Spleen (tissue), 11 donors: Measurements from ENCODE around the gene ZNF697. TPM values are rescaled to one million over a fixed set of nuclear protein-coding genes. Genes with fewer than 3 reads are reported as not detected.

Experiments used
- DNase-seq: peaks from one replicate; pipeline ENCODE4 v3.0.0-alpha.2; 2020
- H3K27ac ChIP-seq, 8 donors: fragments of 200-600 bp; sonication (generic) in 7 of 8; 1 replicate in 4 of 8; 2 replicates in 4 of 8; pipeline versions ENCODE4 v1.5.0 to v1.8.0; 2016 to 2021; ENCODE audit warnings: inconsistent platforms in 4 of 8, mild to moderate bottlenecking in 4 of 8, moderate library complexity in 1 of 8
- H3K27me3 ChIP-seq, 7 donors: fragments of 200-600 bp; sonication (generic) in 6 of 7; replicated peaks in 1 of 7; 1 replicate in 4 of 7; 2 replicates in 3 of 7; pipeline versions ENCODE4 v1.5.0 to v1.8.0; 2016 to 2021; ENCODE audit warnings: inconsistent platforms in 3 of 7, mild to moderate bottlenecking in 1 of 7
- H3K36me3 ChIP-seq, 6 donors: fragments of 200-600 bp; sonication (generic) in 5 of 6; 1 replicate in 4 of 6; 2 replicates in 2 of 6; pipeline versions ENCODE4 v1.5.0 to v1.8.0; 2016 to 2021; ENCODE audit warnings: inconsistent platforms in 2 of 6
- H3K4me1 ChIP-seq, 6 donors: fragments of 200-600 bp; sonication (generic) in 5 of 6; 1 replicate in 3 of 6; 2 replicates in 3 of 6; pipeline versions ENCODE4 v1.5.0 to v1.8.0; 2016 to 2021; ENCODE audit warnings: inconsistent platforms in 3 of 6
- H3K4me3 ChIP-seq, 8 donors: fragments of 200-600 bp; sonication (generic) in 7 of 8; 1 replicate in 4 of 8; 2 replicates in 4 of 8; pipeline versions ENCODE4 v1.5.0 to v1.8.0; 2016 to 2021; ENCODE audit warnings: inconsistent platforms in 4 of 8, mild to moderate bottlenecking in 4 of 8, moderate library complexity in 2 of 8
- H3K9me3 ChIP-seq, 8 donors: fragments of 200-600 bp; sonication (generic) in 7 of 8; 1 replicate in 4 of 8; 2 replicates in 4 of 8; pipeline versions ENCODE4 v1.5.0 to v1.8.0; 2016 to 2021; ENCODE audit warnings: inconsistent platforms in 4 of 8
- CTCF ChIP-seq, 11 experiments: fragments of 200-600 bp in 7 of 11; fragments of 450-650 bp in 4 of 11; sonication (generic) in 4 of 11; IDR thresholded peaks in 8 of 11; conservative IDR thresholded peaks in 3 of 11; 1 replicate in 7 of 11; 2 replicates in 4 of 11; pipeline versions ENCODE4 v1.4.0 to v1.8.0; 2016 to 2021; ENCODE audit warnings: antibody characterized with exemption in 11 of 11, inconsistent platforms in 4 of 11, mild to moderate bottlenecking in 1 of 11
- POLR2A ChIP-seq, 3 donors: fragments of 450-650 bp; IDR thresholded peaks; one replicate each; pipeline ENCODE4 v1.5.1; 2017; ENCODE audit warnings: antibody characterized with exemption in 3 of 3, mild to moderate bottlenecking in 1 of 3
- POLR2AphosphoS5 ChIP-seq, 3 donors: sonication (generic); formaldehyde crosslinking; IDR thresholded peaks; one replicate each; pipeline ENCODE4 v1.5.1; 2017; ENCODE audit warnings: antibody characterized with exemption in 3 of 3
- WGBS, 5 donors: extraction: QIAGEN DNeasy Blood & Tissue Kit in 3 of 5; methylation state at CpG; one replicate each; pipeline versions ENCODE4 v1.1.5 to v1.1.7; 2013 to 2018; 5-methylcytosine and 5-hydroxymethylcytosine counted together
- intact Hi-C: fragments of 100-400 bp; cut with DNase I; formaldehyde crosslinking; loops from one replicate; pipeline ENCODE4 v1.15.0; 2023; ENCODE audit warnings: low total_unique reads
- polyA plus RNA-seq, 3 donors: library from polyadenylated mRNA; stranded (reverse); fragments of 200-250 nt; gene quantifications; one replicate each; pipeline ENCODE4 v1.2.1, GENCODE V29; 2013
- total RNA-seq, 7 donors: library from RNA; depleted of rRNA in 3 of 7; stranded (reverse); fragments of >200 nt in 3 of 7; fragmentation: NEBNext Ultra II Directional in 4 of 7; extraction: Animal tissue kit (Norgen Biotek cat#: 25700) in 4 of 7; gene quantifications; one replicate each; pipeline versions ENCODE4 v1.1.0 to v1.2.1, GENCODE V29; 2016 to 2021
- donor health status: healthy with polysubstance abuse.
- donor health status: DM: no; HTN: no; CAD: no; lungs with moderate emphysema.
- donor health status: DM: no; HTN: no; CAD: no.
- donor health status: Bipolar disorder and iron deficiency.
- donor health status: healthy.
- donor health status: DM: no; HTN: no; CAD: no.
- donor health status: DM: yes; HTN: yes; CAD: no.

The ZNF697 gene
- total and polyA plus RNA-seq, 10 donors: 0.38 to 6.6 (median 5.5) TPM

- Histone ChIP-seq H3K27ac (no peak overlapping the region), H3K4me1 (peaks cover 0 to 26% (median 8%) of the 10 kb centered on the region in 6 donors), H3K27me3 (peaks cover 0 to 55% (median 9%) of the 10 kb centered on the region in 7 donors), H3K9me3 (no peaks in the 10 kb centered on the region), H3K4me3 (no peak overlapping the region), H3K36me3 (no peaks in the 10 kb centered on the region)
- no peak for TF ChIP-seq POLR2AphosphoS5 (IDR thresholded peaks at IDR 0.05)
- no peak for TF ChIP-seq CTCF (IDR thresholded peaks at IDR 0.05 in 8 of 11, conservative IDR thresholded peaks at IDR 0.05 in 3 of 11)
- TF ChIP-seq POLR2A (IDR thresholded peaks at IDR 0.05): no peak
- no peak for DNase-seq
- 92 to 96% (median 95%) methylated on average over 4 of the region's 4 CpGs for WGBS, 5 donors
- intact Hi-C loops: no loop called here
Observed at GRCh38 chr1:119652587-119652986, 4.5 kb upstream of the ZNF697 start.

GRCh38 chr1:119651641-119652040 is 3.6 kb upstream of the ZNF697 start:
- H3K27ac ChIP-seq: no peak overlapping the region
- no peak for TF ChIP-seq POLR2AphosphoS5 (IDR thresholded peaks at IDR 0.05)
- TF ChIP-seq POLR2A (IDR thresholded peaks at IDR 0.05): no peak
- no peak for TF ChIP-seq CTCF (IDR thresholded peaks at IDR 0.05 in 8 of 11, conservative IDR thresholded peaks at IDR 0.05 in 3 of 11)
- intact Hi-C loops: no loop called here
- H3K4me3 ChIP-seq: no peak overlapping the region
- H3K9me3 ChIP-seq: no peaks in the 10 kb centered on the region
- peaks cover 0 to 65% (median 13%) of the 10 kb centered on the region in 7 donors for H3K27me3 ChIP-seq
- peaks cover 0 to 35% (median 15%) of the 10 kb centered on the region in 6 donors for H3K4me1 ChIP-seq
- 85 to 97% (median 94%) methylated on average over 1 of the region's 1 CpG for WGBS, 5 donors
- no peak for DNase-seq
- no peaks in the 10 kb centered on the region for H3K36me3 ChIP-seq

GRCh38 chr1:119651133-119651532 is 3.1 kb upstream of the ZNF697 start:
- intact Hi-C loops: no loop called here
- TF ChIP-seq POLR2AphosphoS5 (IDR thresholded peaks at IDR 0.05): no peak
- TF ChIP-seq POLR2A (IDR thresholded peaks at IDR 0.05): no peak
- TF ChIP-seq CTCF (IDR thresholded peaks at IDR 0.05 in 8 of 11, conservative IDR thresholded peaks at IDR 0.05 in 3 of 11): no peak

GRCh38 chr1:119648620-119649004 is 546 bp upstream of the ZNF697 start:
- H3K4me3 ChIP-seq: peak overlapping the region; percentile 48 to 84 (median 62)
- 12 to 19% (median 16%) methylated on average over 10 of the region's 10 CpGs for WGBS, 5 donors
- H3K36me3 ChIP-seq: no peaks in the 10 kb centered on the region
- TF ChIP-seq CTCF (IDR thresholded peaks at IDR 0.05 in 8 of 11, conservative IDR thresholded peaks at IDR 0.05 in 3 of 11) (no peak), POLR2A (IDR thresholded peaks at IDR 0.05) (no peak), POLR2AphosphoS5 (IDR thresholded peaks at IDR 0.05) (no peak)
- intact Hi-C loops: no loop called here
- peak overlapping the region; percentile 66 to 88 (median 84) for H3K27ac ChIP-seq
- peaks cover 0 to 57% (median 13%) of the 10 kb centered on the region in 7 donors for H3K27me3 ChIP-seq
- H3K4me1 ChIP-seq: peaks cover 0 to 44% (median 18%) of the 10 kb centered on the region in 6 donors
- no peaks in the 10 kb centered on the region for H3K9me3 ChIP-seq
- DNase-seq: no peak

More at GRCh38 chr1:119651133-119651532, 3.1 kb upstream of the ZNF697 start:
- WGBS, 5 donors: 65 to 88% (median 79%) methylated on average over 2 of the region's 2 CpGs
- no peak for DNase-seq
- no peaks in the 10 kb centered on the region for H3K36me3 ChIP-seq
- H3K27me3 ChIP-seq: peaks cover 0 to 68% (median 13%) of the 10 kb centered on the region in 7 donors
- H3K27ac ChIP-seq: no peak overlapping the region
- no peak overlapping the region for H3K4me3 ChIP-seq
- H3K9me3 ChIP-seq: no peaks in the 10 kb centered on the region
- peaks cover 0 to 40% (median 16%) of the 10 kb centered on the region in 6 donors for H3K4me1 ChIP-seq
